ENCODE data around the gene SYTL3. TPM values are rescaled to one million over a fixed set of nuclear protein-coding genes. Genes with fewer than 3 reads are reported as not detected.
A peak's percentile ranks its signal among the peaks of the same experiment; 100 is the strongest.

The SYTL3 gene
- total RNA-seq, 1 experiment from 2014 or later = 0.09 TPM

DNA sequence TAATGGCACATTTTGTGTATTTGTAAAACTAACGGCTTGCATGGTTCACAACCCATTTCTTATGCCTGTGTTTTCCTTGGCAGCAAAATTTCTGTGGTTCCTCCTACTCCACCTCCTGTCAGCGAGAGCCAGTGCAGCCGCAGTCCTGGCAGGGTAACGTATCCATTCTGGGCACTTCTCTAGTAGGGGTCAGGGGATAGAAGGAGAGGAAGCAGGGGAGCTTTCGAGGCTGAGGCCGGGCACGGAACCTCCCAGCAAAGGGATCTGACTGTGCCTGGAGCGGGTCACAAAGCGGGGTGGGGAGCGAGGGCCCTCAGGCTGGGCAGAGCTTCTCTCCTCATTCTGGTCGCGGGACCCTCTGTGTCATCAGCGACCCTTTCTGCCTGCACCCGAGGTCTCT, 58.4 kb downstream of the SYTL3 start:
- Histone ChIP-seq H3K79me2 (ENCODE audit: insufficient read depth, low read length) (no peaks in the 10 kb centered on the region), H3K18ac (ENCODE audit: insufficient read length, low read depth, low read length) (no peak overlapping the region), H3K79me1 (ENCODE audit: insufficient read depth, low read depth, low read length, poor library complexity, severe bottlenecking) (no peaks in the 10 kb centered on the region), H3K14ac (ENCODE audit: insufficient read depth, low read length) (no peak overlapping the region), H4K8ac (replicated peaks; ENCODE audit: insufficient read length, low read depth, low read length) (no peak overlapping the region), H4K5ac (ENCODE audit: insufficient read length, low read depth, low read length) (no peak overlapping the region), H3K56ac (ENCODE audit: insufficient read length, low read depth, low read length) (no peak overlapping the region), H2BK15ac (ENCODE audit: low read depth, low read length) (no peak overlapping the region), H4K20me1 (ENCODE audit: control insufficient read depth, insufficient read depth, insufficient read length) (peaks cover 5% of the 10 kb centered on the region), H2BK5ac (ENCODE audit: insufficient read length, low read length) (no peak overlapping the region), H3K27me3 (ENCODE audit: insufficient read depth, low read length) (no peaks in the 10 kb centered on the region), H4K91ac (ENCODE audit: insufficient read length, low read depth, low read length) (no peak overlapping the region), H3K9me3 (ENCODE audit: control insufficient read depth, low read depth, low read length) (no peaks in the 10 kb centered on the region), H3K9ac (ENCODE audit: extremely low read depth, insufficient read length, low read length) (no peak overlapping the region), H3T11ph (ENCODE audit: low read length) (no peak overlapping the region), H3K4me2 (ENCODE audit: insufficient read depth, insufficient read length, low read length) (no peak overlapping the region), H2BK20ac (ENCODE audit: low read depth, low read length, poor library complexity, severe bottlenecking) (no peak overlapping the region), H3K23ac (ENCODE audit: insufficient read length, low read depth, low read length) (no peak overlapping the region), H2AFZ (ENCODE audit: low read length) (no peak overlapping the region), H3K23me2 (ENCODE audit: insufficient read length, low read depth, low read length, poor library complexity, severe bottlenecking) (peaks cover 2% of the 10 kb centered on the region), H2BK12ac (ENCODE audit: insufficient read length, low read depth, low read length) (no peak overlapping the region), H3K4ac (ENCODE audit: low read depth, low read length) (no peak overlapping the region), H2AK5ac (ENCODE audit: insufficient read length, low read length) (no peak overlapping the region), H2BK120ac (ENCODE audit: low read depth, low read length, poor library complexity, severe bottlenecking) (no peak overlapping the region), H3K4me1 (ENCODE audit: insufficient read depth, low read length) (no peaks in the 10 kb centered on the region), H3K27ac (ENCODE audit: insufficient read length, low read depth, low read length) (no peak overlapping the region)
- Mint-ChIP-seq H3K27ac (no peak overlapping the region; a peak in 1 of 7 replicates), H3K36me3 (ENCODE audit: insufficient read depth in 1 of 3, low read depth in 3 of 3) (no peaks in the 10 kb centered on the region), H3K4me1 (peaks cover 5 to 12% of the 10 kb centered on the region in 2 experiments; a peak in 3 of 4 replicates), H3K9me3 (no peaks in the 10 kb centered on the region; a peak in 1 of 5 replicates), H3K4me3 (no peak overlapping the region), H3K27me3 (ENCODE audit: low read depth) (peaks cover 5% of the 10 kb centered on the region; the same call in 1 of the 2 replicates)
- TF ChIP-seq, protein P1, sequence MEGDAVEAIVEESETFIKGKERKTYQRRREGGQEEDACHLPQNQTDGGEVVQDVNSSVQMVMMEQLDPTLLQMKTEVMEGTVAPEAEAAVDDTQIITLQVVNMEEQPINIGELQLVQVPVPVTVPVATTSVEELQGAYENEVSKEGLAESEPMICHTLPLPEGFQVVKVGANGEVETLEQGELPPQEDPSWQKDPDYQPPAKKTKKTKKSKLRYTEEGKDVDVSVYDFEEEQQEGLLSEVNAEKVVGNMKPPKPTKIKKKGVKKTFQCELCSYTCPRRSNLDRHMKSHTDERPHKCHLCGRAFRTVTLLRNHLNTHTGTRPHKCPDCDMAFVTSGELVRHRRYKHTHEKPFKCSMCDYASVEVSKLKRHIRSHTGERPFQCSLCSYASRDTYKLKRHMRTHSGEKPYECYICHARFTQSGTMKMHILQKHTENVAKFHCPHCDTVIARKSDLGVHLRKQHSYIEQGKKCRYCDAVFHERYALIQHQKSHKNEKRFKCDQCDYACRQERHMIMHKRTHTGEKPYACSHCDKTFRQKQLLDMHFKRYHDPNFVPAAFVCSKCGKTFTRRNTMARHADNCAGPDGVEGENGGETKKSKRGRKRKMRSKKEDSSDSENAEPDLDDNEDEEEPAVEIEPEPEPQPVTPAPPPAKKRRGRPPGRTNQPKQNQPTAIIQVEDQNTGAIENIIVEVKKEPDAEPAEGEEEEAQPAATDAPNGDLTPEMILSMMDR (conservative IDR thresholded peaks at IDR 0.05) = no peak
- WGBS (ENCODE audit: extremely low coverage, insufficient read length, low lambda C conversion rate) = no CpG with 5 or more reads among the region's 14 CpGs
- DNase-seq = peak; percentile 39

Measured in H9 (cell line).